ENCODE measurements around the gene ILK. TPM values are rescaled to one million over a fixed set of nuclear protein-coding genes. Genes with fewer than 3 reads are reported as not detected.

The ILK gene
- total RNA-seq, 1 experiment from 2014 or later, result 117 TPM

- H3K4me3 ChIP-seq (ENCODE audit: low read depth, low read length), result no peak overlapping the region
- H3K9me3 ChIP-seq, result no peaks in the 10 kb centered on the region
- TF ChIP-seq CTCF (IDR thresholded peaks at IDR 0.05; ENCODE audit: insufficient read depth in 1 of 2, low read depth in 1 of 2, low read length in 1 of 2, severe bottlenecking in 1 of 2, unreplicated experiment in 1 of 2), result no peak
- H3K9me3 Mint-ChIP-seq (ENCODE audit: unreplicated experiment), result no peaks in the 10 kb centered on the region
- H3K27me3 ChIP-seq (replicated peaks; ENCODE audit: control insufficient read depth, insufficient read depth, low read length), result no peaks in the 10 kb centered on the region
- ChIA-PET CTCF (no interaction called here), POLR2A (no interaction called here)
- no peaks in the 10 kb centered on the region for H3K4me1 ChIP-seq
- no peak overlapping the region for H3K4me3 Mint-ChIP-seq (ENCODE audit: unreplicated experiment)
- no TSS peak for BruUV-seq (replicated peaks)
- DNase-seq, result no peak
- H3K27ac Mint-ChIP-seq (ENCODE audit: unreplicated experiment), result no peak overlapping the region
- no peaks in the 10 kb centered on the region for H3K36me3 ChIP-seq (ENCODE audit: control insufficient read depth, insufficient read depth, low read length)
- H3K27me3 Mint-ChIP-seq (ENCODE audit: insufficient read depth, unreplicated experiment), result no peaks in the 10 kb centered on the region
- no peaks in the 10 kb centered on the region for H3K36me3 Mint-ChIP-seq (ENCODE audit: insufficient read depth, unreplicated experiment)
- intact Hi-C loops (cut with micrococcal nuclease; ENCODE audit: unreplicated experiment), result no loop called here
- H3K4me1 Mint-ChIP-seq (ENCODE audit: low read depth, unreplicated experiment), result no peaks in the 10 kb centered on the region
Measured at GRCh38 chr11:6556139-6556949, 47.2 kb upstream of the ILK start.

- Mint-ChIP-seq H3K36me3 (ENCODE audit: insufficient read depth, unreplicated experiment) (no peaks in the 10 kb centered on the region), H3K27ac (ENCODE audit: unreplicated experiment) (no peak overlapping the region), H3K4me1 (ENCODE audit: low read depth, unreplicated experiment) (no peaks in the 10 kb centered on the region), H3K27me3 (ENCODE audit: insufficient read depth, unreplicated experiment) (no peaks in the 10 kb centered on the region), H3K9me3 (ENCODE audit: unreplicated experiment) (no peaks in the 10 kb centered on the region), H3K4me3 (ENCODE audit: unreplicated experiment) (no peak overlapping the region)
- H3K9me3 ChIP-seq, result no peaks in the 10 kb centered on the region
- no peaks in the 10 kb centered on the region for H3K27me3 ChIP-seq (replicated peaks; ENCODE audit: control insufficient read depth, insufficient read depth, low read length)
- ChIA-PET POLR2A (no interaction called here), CTCF (no interaction called here)
- no peak for DNase-seq
- TF ChIP-seq CTCF (IDR thresholded peaks at IDR 0.05; ENCODE audit: insufficient read depth in 1 of 2, low read depth in 1 of 2, low read length in 1 of 2, severe bottlenecking in 1 of 2, unreplicated experiment in 1 of 2), result no peak
- intact Hi-C loops (cut with micrococcal nuclease; ENCODE audit: unreplicated experiment), result no loop called here
- BruUV-seq (replicated peaks), result no TSS peak
- H3K4me1 ChIP-seq, result no peaks in the 10 kb centered on the region
- no peak overlapping the region for H3K4me3 ChIP-seq (ENCODE audit: low read depth, low read length)
- H3K36me3 ChIP-seq (ENCODE audit: control insufficient read depth, insufficient read depth, low read length), result no peaks in the 10 kb centered on the region
Measured at GRCh38 chr11:6557063-6557462, 46.5 kb upstream of the ILK start.

- intact Hi-C loops (cut with micrococcal nuclease; ENCODE audit: unreplicated experiment), result no loop called here
- Mint-ChIP-seq H3K4me3 (ENCODE audit: unreplicated experiment) (no peak overlapping the region), H3K27ac (ENCODE audit: unreplicated experiment) (no peak overlapping the region), H3K4me1 (ENCODE audit: low read depth, unreplicated experiment) (no peaks in the 10 kb centered on the region), H3K27me3 (ENCODE audit: insufficient read depth, unreplicated experiment) (no peaks in the 10 kb centered on the region), H3K9me3 (ENCODE audit: unreplicated experiment) (no peaks in the 10 kb centered on the region), H3K36me3 (ENCODE audit: insufficient read depth, unreplicated experiment) (no peaks in the 10 kb centered on the region)
- DNase-seq, result no peak
- TF ChIP-seq CTCF (IDR thresholded peaks at IDR 0.05; ENCODE audit: insufficient read depth in 1 of 2, low read depth in 1 of 2, low read length in 1 of 2, severe bottlenecking in 1 of 2, unreplicated experiment in 1 of 2), result no peak
- H3K27me3 ChIP-seq (replicated peaks; ENCODE audit: control insufficient read depth, insufficient read depth, low read length), result no peaks in the 10 kb centered on the region
- CTCF ChIA-PET, result no interaction called here
- H3K4me1 ChIP-seq, result no peaks in the 10 kb centered on the region
- H3K4me3 ChIP-seq (ENCODE audit: low read depth, low read length), result no peak overlapping the region
- POLR2A ChIA-PET, result no interaction called here
- H3K9me3 ChIP-seq, result no peaks in the 10 kb centered on the region
- no peaks in the 10 kb centered on the region for H3K36me3 ChIP-seq (ENCODE audit: control insufficient read depth, insufficient read depth, low read length)
- no TSS peak for BruUV-seq (replicated peaks)
Measured at GRCh38 chr11:6557761-6558674, 45.6 kb upstream of the ILK start.

All from Caco-2 (cell line).